ENCODE measurements around the gene ENTPD7.
"Not testable (repeated sequence)": the region's sequence is repeated elsewhere in the genome, so short reads cannot be mapped to it uniquely, and the experiment has no call there.

Gene ENTPD7

GRCh38 chr10:99693933-99694583 lies 34.7 kb downstream of the ENTPD7 start:
- DNase-seq: no peak

GRCh38 chr10:99695761-99696160 lies 36.5 kb downstream of the ENTPD7 start:
- DNase-seq: no peak

GRCh38 chr10:99698504-99699080 lies 39.3 kb downstream of the ENTPD7 start:
- no peak for DNase-seq

GRCh38 chr10:99700649-99701048 lies 41.3 kb downstream of the ENTPD7 start:
- DNase-seq: no peak

- DNase-seq: no peak
Observed at GRCh38 chr10:99708428-99709012, 49.2 kb downstream of the ENTPD7 start.

GRCh38 chr10:99709480-99710229 lies 50.3 kb downstream of the ENTPD7 start:
- no peak for DNase-seq

- DNase-seq: peak; percentile 52
Observed at GRCh38 chr10:99711129-99711719, 51.9 kb downstream of the ENTPD7 start.

- DNase-seq: no peak
Observed at GRCh38 chr10:99714446-99714845, 55.1 kb downstream of the ENTPD7 start.

- DNase-seq: no peak
Observed at GRCh38 chr10:99720387-99720786, 61.1 kb downstream of the ENTPD7 start.

GRCh38 chr10:99730026-99730425 lies 70.7 kb downstream of the ENTPD7 start:
- no peak for DNase-seq

GRCh38 chr10:99731306-99732032 lies 72.2 kb downstream of the ENTPD7 start:
- no peak for DNase-seq

GRCh38 chr10:99732033-99732842 lies 72.9 kb downstream of the ENTPD7 start, which contains the start of the genes COX15 and CUTC:
COX15 (minus strand) TSS chr10:99732127; CDS start chr10:99732049, 78 bp downstream.
CUTC (plus strand) TSS chr10:99732234; CDS start chr10:99732349, 115 bp downstream.
- DNase-seq: peak; percentile 87

GRCh38 chr10:99733366-99733765 lies 74.1 kb downstream of the ENTPD7 start:
- no peak for DNase-seq

- not testable (repeated sequence) for DNase-seq
Observed at GRCh38 chr10:99734111-99734510, 74.8 kb downstream of the ENTPD7 start.

GRCh38 chr10:99740260-99740659 lies 81.0 kb downstream of the ENTPD7 start:
- no peak for DNase-seq

- no peak for DNase-seq
Observed at GRCh38 chr10:99740933-99741559, 81.7 kb downstream of the ENTPD7 start.

GRCh38 chr10:99742254-99742653 lies 82.9 kb downstream of the ENTPD7 start:
- no peak for DNase-seq

GRCh38 chr10:99742701-99743100 lies 83.4 kb downstream of the ENTPD7 start:
- no peak for DNase-seq

GRCh38 chr10:99743841-99744240 lies 84.5 kb downstream of the ENTPD7 start:
- DNase-seq: no peak

- DNase-seq: not testable (repeated sequence)
Observed at GRCh38 chr10:99746166-99746565, 86.9 kb downstream of the ENTPD7 start.

All from NCI-H1694 (cell line).